Fibroblast of pulmonary artery (primary cell): ENCODE measurements around the gene LMBRD1.
"Not testable (repeated sequence)": the region's sequence is repeated elsewhere in the genome, so short reads cannot be mapped to it uniquely, and the experiment has no call there.

Experiments
- DNase-seq: peaks from one replicate; pipeline ENCODE4 v3.0.0-alpha.2; 2010; ENCODE audit warnings: low read depth
- H3K4me3 ChIP-seq: replicated peaks from 2 replicates; pipeline ENCODE4 v1.5.1; 2011; ENCODE audit warnings: low read depth, mild to moderate bottlenecking, control low read depth, low read length, moderate library complexity
- CTCF ChIP-seq: IDR thresholded peaks from 2 replicates; pipeline ENCODE4 v1.5.1; 2011; ENCODE audit warnings: mild to moderate bottlenecking, control low read depth, low read length, inconsistent platforms; ENCODE audit errors: missing control alignments

LMBRD1 gene

GRCh38 chr6:69789578-69789977, 7.2 kb downstream of the LMBRD1 start:
- no peak overlapping the region for H3K4me3 ChIP-seq
- TF ChIP-seq CTCF, result no peak
- no peak for DNase-seq

GRCh38 chr6:69787436-69787835, 9.4 kb downstream of the LMBRD1 start:
- H3K4me3 ChIP-seq, DNase-seq: not testable (repeated sequence)

- no peak for TF ChIP-seq CTCF
- H3K4me3 ChIP-seq, result no peak overlapping the region
- no peak for DNase-seq
Observed at GRCh38 chr6:69785697-69786096, 11.1 kb downstream of the LMBRD1 start.

- DNase-seq, result no peak
- no peak for TF ChIP-seq CTCF
- no peak overlapping the region for H3K4me3 ChIP-seq
Observed at GRCh38 chr6:69784595-69785377, 12.0 kb downstream of the LMBRD1 start.

GRCh38 chr6:69783108-69783507, 13.7 kb downstream of the LMBRD1 start:
- no peak for TF ChIP-seq CTCF
- no peak overlapping the region for H3K4me3 ChIP-seq
- DNase-seq, result no peak

- TF ChIP-seq CTCF, result no peak
- DNase-seq, result no peak
- no peak overlapping the region for H3K4me3 ChIP-seq
Observed at GRCh38 chr6:69780585-69781178, 16.1 kb downstream of the LMBRD1 start.

GRCh38 chr6:69775941-69776340, 20.9 kb downstream of the LMBRD1 start:
- TF ChIP-seq CTCF, result no peak
- DNase-seq, result no peak

More at GRCh38 chr6:69775941-69776340, 20.9 kb downstream of the LMBRD1 start:
- H3K4me3 ChIP-seq, result no peak overlapping the region
